ENCODE results near the gene TENM4. TPM values are rescaled to one million over a fixed set of nuclear protein-coding genes. Genes with fewer than 3 reads are reported as not detected.

The TENM4 gene
- total RNA-seq, 4 donors from 2014 or later, result 5.5 to 12.3 (median 8.9) TPM

DNA sequence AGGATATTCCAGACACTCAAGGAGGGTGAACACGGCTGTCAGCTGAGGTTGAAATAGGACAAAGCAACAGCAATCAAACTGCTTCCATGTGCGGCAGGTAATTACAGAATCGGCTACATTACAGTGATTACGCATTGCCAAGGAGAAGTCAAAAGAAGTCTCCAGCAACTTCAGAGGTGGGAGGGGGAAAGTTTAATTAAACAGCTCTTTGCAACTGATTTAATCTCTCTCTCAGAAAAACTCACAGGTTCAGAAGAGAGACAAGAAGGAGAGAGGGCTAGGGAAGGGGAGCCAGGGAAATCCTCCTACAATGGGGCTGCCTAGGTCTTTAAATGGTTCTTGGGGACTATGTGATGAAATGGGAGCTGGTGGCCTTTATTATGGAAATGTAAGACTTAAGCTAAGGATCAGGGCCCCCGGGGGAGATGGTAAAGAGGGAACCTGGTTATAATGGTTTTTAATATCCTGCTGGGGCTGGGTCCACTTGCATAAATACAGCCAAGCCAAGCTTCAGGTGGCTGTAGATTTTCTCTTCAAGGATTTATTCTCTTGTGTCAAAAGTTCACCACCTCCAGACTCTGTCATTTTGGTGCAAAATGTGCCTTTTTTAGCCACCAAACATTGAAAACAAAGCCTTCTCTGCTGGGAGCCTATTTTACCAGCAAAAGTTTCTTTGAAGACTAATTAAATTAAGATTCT is 511.5 kb downstream of the TENM4 start:
- H3K9me3 ChIP-seq, result no peaks in the 10 kb centered on the region
- no peaks in the 10 kb centered on the region for H3K27me3 ChIP-seq
- H3K4me3 ChIP-seq, result no peak overlapping the region
- H3K36me3 ChIP-seq, result no peaks in the 10 kb centered on the region
- 45 to 77% methylated on average over 1 to 3 of the region's 5 CpGs for WGBS, 2 donors (ENCODE audit: low coverage in 1 of 2)
- no peak overlapping the region for H3K27ac ChIP-seq
- TF ChIP-seq POLR2A (IDR thresholded peaks at IDR 0.05) (no peak), EP300 (IDR thresholded peaks at IDR 0.05) (no peak), POLR2AphosphoS5 (IDR thresholded peaks at IDR 0.05) (no peak)
- TF ChIP-seq, protein P1, sequence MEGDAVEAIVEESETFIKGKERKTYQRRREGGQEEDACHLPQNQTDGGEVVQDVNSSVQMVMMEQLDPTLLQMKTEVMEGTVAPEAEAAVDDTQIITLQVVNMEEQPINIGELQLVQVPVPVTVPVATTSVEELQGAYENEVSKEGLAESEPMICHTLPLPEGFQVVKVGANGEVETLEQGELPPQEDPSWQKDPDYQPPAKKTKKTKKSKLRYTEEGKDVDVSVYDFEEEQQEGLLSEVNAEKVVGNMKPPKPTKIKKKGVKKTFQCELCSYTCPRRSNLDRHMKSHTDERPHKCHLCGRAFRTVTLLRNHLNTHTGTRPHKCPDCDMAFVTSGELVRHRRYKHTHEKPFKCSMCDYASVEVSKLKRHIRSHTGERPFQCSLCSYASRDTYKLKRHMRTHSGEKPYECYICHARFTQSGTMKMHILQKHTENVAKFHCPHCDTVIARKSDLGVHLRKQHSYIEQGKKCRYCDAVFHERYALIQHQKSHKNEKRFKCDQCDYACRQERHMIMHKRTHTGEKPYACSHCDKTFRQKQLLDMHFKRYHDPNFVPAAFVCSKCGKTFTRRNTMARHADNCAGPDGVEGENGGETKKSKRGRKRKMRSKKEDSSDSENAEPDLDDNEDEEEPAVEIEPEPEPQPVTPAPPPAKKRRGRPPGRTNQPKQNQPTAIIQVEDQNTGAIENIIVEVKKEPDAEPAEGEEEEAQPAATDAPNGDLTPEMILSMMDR (IDR thresholded peaks at IDR 0.05), result no peak
- peaks cover 0 to 17% (median 0%) of the 10 kb centered on the region in 3 donors for H3K4me1 ChIP-seq
- ATAC-seq, result no peak

DNA sequence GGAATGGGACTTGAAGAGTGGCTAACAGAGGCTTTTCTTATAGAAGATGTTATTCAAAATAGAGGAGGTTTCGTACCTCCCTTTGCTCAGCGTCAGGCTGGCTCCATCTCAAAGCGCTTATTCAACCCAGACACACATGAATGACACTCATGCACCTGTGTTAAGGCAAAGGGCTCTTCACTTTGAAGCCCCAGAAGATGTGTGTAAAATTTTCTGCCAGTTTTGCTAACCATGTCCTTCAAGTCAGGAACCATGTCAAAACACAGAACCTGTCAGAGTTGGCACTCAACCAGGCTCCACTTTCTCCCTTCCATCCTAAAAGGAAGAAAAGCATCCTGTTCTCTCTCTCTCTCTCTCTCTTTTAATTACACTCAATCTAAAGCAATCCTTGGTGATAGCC is 513.3 kb downstream of the TENM4 start:
- 68 to 86% methylated on average over 3 of the region's 3 CpGs for WGBS, 2 donors (ENCODE audit: low coverage in 1 of 2)
- H3K4me3 ChIP-seq, result no peak overlapping the region
- ATAC-seq, result no peak
- H3K36me3 ChIP-seq, result no peaks in the 10 kb centered on the region
- no peak for TF ChIP-seq POLR2AphosphoS5 (IDR thresholded peaks at IDR 0.05)
- TF ChIP-seq EP300 (IDR thresholded peaks at IDR 0.05), result no peak
- TF ChIP-seq, protein P1 (IDR thresholded peaks at IDR 0.05), result no peak
- no peak for TF ChIP-seq POLR2A (IDR thresholded peaks at IDR 0.05)
- peaks cover 0 to 17% (median 0%) of the 10 kb centered on the region in 3 donors for H3K4me1 ChIP-seq
- no peaks in the 10 kb centered on the region for H3K9me3 ChIP-seq
- H3K27ac ChIP-seq, result no peak overlapping the region
- no peaks in the 10 kb centered on the region for H3K27me3 ChIP-seq

DNA sequence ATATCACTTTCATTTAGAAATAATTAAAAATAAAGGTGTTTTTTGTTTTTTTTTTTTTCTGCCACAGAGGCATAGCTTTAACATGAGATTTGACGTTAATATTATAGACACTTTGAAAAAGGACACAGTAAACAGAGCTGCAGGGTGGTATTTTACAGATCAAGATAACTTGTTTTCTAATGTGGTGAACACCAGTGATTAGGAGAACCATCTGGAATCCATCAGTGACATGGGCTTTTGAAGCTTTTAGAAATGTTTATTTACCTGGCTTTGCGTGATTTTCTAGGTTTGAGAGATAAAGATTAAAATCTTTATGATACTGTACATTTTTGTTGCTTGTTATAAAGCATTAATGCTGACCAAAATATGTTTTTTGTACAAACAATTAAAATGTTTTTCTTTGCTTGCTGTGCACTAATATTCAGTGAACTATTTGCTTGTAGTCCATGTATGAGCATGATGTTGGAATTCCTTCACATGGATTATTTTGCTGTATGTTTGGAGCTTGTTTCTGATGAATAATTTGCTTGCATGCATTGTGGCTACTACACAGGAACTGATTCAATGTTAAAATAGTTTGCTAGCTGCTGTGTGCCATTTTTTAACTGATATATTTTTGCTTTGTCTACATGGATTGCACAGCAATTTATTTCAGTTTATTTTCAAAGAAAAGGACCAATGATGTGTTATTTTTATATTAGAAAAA is 514.0 kb downstream of the TENM4 start:
- no peak for ATAC-seq
- H3K4me1 ChIP-seq, result peaks cover 0 to 12% (median 0%) of the 10 kb centered on the region in 3 donors
- no peak overlapping the region for H3K27ac ChIP-seq
- no peaks in the 10 kb centered on the region for H3K27me3 ChIP-seq
- H3K4me3 ChIP-seq, result no peak overlapping the region
- WGBS, 2 donors (ENCODE audit: low coverage in 1 of 2), result 52 to 56% methylated on average over 2 of the region's 2 CpGs
- TF ChIP-seq EP300 (IDR thresholded peaks at IDR 0.05) (no peak), POLR2A (IDR thresholded peaks at IDR 0.05) (no peak), POLR2AphosphoS5 (IDR thresholded peaks at IDR 0.05) (no peak)
- TF ChIP-seq, protein P1 (IDR thresholded peaks at IDR 0.05), result no peak
- H3K36me3 ChIP-seq, result no peaks in the 10 kb centered on the region
- no peaks in the 10 kb centered on the region for H3K9me3 ChIP-seq

DNA sequence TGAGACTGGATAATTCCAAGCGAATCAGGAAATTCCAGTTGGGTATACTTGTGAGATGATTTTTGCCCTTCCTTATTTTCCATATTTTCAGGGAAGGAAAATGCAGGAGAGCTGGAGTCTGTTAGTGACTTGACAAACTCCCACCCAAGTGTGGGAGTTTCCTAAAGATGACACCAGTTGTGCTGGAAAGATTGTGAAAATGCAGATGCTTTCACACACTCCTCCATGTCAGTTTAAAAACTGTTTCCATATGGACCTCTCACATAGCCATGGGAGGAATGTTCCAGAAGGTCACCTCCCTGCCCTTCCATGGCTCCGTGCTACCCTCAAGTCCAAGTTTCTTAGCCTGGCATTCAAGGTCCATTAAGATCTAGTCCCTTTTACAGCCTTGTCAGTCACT is 515.4 kb downstream of the TENM4 start:
- 50 to 88% methylated on average over 1 to 2 of the region's 2 CpGs for WGBS, 2 donors (ENCODE audit: low coverage in 1 of 2)
- TF ChIP-seq POLR2AphosphoS5 (IDR thresholded peaks at IDR 0.05) (no peak), POLR2A (IDR thresholded peaks at IDR 0.05) (no peak), EP300 (IDR thresholded peaks at IDR 0.05) (no peak)
- TF ChIP-seq, protein P1 (IDR thresholded peaks at IDR 0.05), result no peak
- H3K9me3 ChIP-seq, result no peaks in the 10 kb centered on the region
- H3K36me3 ChIP-seq, result no peaks in the 10 kb centered on the region
- no peak overlapping the region for H3K4me3 ChIP-seq
- peaks cover 0 to 4% (median 0%) of the 10 kb centered on the region in 3 donors for H3K4me1 ChIP-seq
- no peaks in the 10 kb centered on the region for H3K27me3 ChIP-seq
- no peak for ATAC-seq
- no peak overlapping the region for H3K27ac ChIP-seq
